Glutamatergic neuron (in vitro differentiated cells): Measurements from ENCODE around the gene RALGPS2. TPM values are rescaled to one million over a fixed set of nuclear protein-coding genes. Genes with fewer than 3 reads are reported as not detected.

ENCODE experiments used
- DNase-seq: peaks from one replicate; pipeline ENCODE4 v3.0.0; 2022
- H3K27ac Mint-ChIP-seq: one replicate; pipeline ENCODE4 v1.8.0; 2020; ENCODE audit warnings: mild to moderate bottlenecking, mixed read lengths, inconsistent platforms; ENCODE audit not compliant: unreplicated experiment
- H3K27me3 Mint-ChIP-seq: one replicate; pipeline ENCODE4 v1.8.0; 2020; ENCODE audit warnings: mild to moderate bottlenecking, moderate library complexity, mixed read lengths, inconsistent platforms; ENCODE audit not compliant: unreplicated experiment
- H3K36me3 Mint-ChIP-seq: one replicate; pipeline ENCODE4 v1.8.0; 2020; ENCODE audit warnings: mild to moderate bottlenecking, mixed read lengths, inconsistent platforms; ENCODE audit not compliant: unreplicated experiment
- H3K4me1 Mint-ChIP-seq: one replicate; pipeline ENCODE4 v1.8.0; 2020; ENCODE audit warnings: mild to moderate bottlenecking, low read depth, mixed read lengths, inconsistent platforms; ENCODE audit not compliant: unreplicated experiment
- H3K4me3 Mint-ChIP-seq: one replicate; pipeline ENCODE4 v1.8.0; 2020; ENCODE audit warnings: mild to moderate bottlenecking, mixed read lengths, inconsistent platforms; ENCODE audit not compliant: unreplicated experiment
- H3K9me3 Mint-ChIP-seq: one replicate; pipeline ENCODE4 v1.8.0; 2020; ENCODE audit warnings: mild to moderate bottlenecking, moderate library complexity, mixed read lengths, inconsistent platforms; ENCODE audit not compliant: unreplicated experiment
- total RNA-seq: library from RNA; stranded (reverse); fragmentation: NEBNext Ultra II Directional; extraction: Animal tissue kit (Norgen Biotek cat#: 25700); gene quantifications from one replicate; pipeline ENCODE4 v1.2.1, GENCODE V29; 2021; ENCODE audit not compliant: unreplicated experiment
- TF ChIP-seq, protein P1 (sequence below): fragments of 200-600 bp; sonication (generic); IDR thresholded peaks from one replicate; pipeline ENCODE4 v1.5.0; 2021; ENCODE audit not compliant: partially characterized antibody, unreplicated experiment

Gene RALGPS2
- total RNA-seq, 1 donor from 2014 or later = 17.9 TPM

DNA sequence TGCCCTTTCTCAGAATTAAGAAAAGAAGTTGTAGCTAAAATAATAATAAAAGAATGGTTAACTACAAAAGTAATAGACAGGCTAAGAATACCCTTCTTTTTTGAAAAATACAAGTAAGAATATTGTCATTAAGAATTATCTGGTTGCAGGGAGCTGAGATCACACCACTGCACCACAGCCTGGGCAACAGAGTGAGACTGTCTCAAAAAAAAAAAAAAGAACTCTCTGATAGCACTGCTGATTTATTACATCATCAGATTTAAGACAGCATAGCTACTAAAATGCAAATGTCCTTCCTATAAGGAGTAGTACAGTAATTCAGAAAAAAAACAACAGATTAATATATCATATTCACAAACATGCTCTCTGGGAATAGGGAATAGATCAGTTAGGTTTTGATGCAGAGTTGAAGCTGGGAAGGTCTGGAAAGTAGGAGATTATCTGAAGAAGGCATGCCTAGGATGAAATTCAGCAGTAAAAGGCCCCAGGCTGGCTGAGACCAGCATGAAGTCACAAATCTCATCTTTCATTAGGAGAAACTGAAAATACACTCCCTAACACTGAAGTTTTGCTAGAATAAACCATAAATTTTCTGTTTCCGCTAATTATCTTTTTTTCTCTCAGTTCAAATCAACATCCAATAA is 176.6 kb downstream of the RALGPS2 start:
- no peaks in the 10 kb centered on the region for H3K4me1 Mint-ChIP-seq
- no peaks in the 10 kb centered on the region for H3K9me3 Mint-ChIP-seq
- no peak overlapping the region for H3K27ac Mint-ChIP-seq
- no peak for DNase-seq
- peaks cover 2% of the 10 kb centered on the region for H3K27me3 Mint-ChIP-seq
- no peaks in the 10 kb centered on the region for H3K36me3 Mint-ChIP-seq
- H3K4me3 Mint-ChIP-seq = no peak overlapping the region
- TF ChIP-seq, protein P1, sequence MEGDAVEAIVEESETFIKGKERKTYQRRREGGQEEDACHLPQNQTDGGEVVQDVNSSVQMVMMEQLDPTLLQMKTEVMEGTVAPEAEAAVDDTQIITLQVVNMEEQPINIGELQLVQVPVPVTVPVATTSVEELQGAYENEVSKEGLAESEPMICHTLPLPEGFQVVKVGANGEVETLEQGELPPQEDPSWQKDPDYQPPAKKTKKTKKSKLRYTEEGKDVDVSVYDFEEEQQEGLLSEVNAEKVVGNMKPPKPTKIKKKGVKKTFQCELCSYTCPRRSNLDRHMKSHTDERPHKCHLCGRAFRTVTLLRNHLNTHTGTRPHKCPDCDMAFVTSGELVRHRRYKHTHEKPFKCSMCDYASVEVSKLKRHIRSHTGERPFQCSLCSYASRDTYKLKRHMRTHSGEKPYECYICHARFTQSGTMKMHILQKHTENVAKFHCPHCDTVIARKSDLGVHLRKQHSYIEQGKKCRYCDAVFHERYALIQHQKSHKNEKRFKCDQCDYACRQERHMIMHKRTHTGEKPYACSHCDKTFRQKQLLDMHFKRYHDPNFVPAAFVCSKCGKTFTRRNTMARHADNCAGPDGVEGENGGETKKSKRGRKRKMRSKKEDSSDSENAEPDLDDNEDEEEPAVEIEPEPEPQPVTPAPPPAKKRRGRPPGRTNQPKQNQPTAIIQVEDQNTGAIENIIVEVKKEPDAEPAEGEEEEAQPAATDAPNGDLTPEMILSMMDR = no peak

DNA sequence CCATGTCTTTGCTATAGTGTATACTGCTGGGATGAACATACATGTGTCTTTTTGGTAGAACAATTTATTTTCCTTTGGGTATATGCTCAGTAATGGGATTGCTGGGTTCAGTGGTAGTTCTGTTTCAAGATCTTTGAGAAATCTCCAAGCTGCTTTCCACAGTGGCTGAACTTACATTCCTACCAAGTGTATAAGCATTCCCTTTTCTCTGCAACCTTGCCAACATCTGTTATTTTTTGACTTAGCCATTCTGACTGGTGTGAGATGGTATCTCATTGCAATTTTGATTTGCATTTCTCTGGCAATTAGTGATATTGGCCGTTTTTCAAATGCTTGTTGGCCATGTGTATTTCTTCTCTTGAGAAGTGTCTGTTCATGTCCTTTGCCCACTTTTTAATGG is 183.3 kb downstream of the RALGPS2 start:
- Mint-ChIP-seq H3K9me3 (no peaks in the 10 kb centered on the region), H3K4me1 (no peaks in the 10 kb centered on the region), H3K36me3 (peaks cover 3% of the 10 kb centered on the region), H3K27ac (no peak overlapping the region), H3K27me3 (peaks cover 2% of the 10 kb centered on the region), H3K4me3 (no peak overlapping the region)
- DNase-seq = no peak
- TF ChIP-seq, protein P1 = no peak

DNA sequence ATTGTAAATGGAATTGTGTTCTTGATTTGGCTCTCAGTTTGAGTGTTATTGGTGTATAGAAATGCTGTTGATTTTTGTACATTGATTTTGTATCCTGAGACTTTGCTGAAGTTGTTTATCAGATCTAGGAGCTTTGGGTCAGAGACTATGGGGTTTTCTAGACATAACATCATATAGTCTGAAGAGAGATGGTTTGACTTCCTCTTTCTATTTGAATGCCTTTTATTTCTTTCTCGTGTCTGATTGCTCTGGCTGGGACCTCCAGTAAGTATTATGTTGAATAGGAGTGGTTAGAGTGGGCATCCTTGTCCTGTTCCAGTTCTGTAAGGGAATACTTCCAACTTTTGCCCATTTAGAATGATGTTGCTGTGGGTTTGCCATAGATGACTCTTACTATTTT is 185.0 kb downstream of the RALGPS2 start:
- TF ChIP-seq, protein P1 = no peak
- no peak for DNase-seq
- Mint-ChIP-seq H3K4me1 (no peaks in the 10 kb centered on the region), H3K4me3 (no peak overlapping the region), H3K27me3 (no peaks in the 10 kb centered on the region), H3K36me3 (peaks cover 3% of the 10 kb centered on the region), H3K9me3 (no peaks in the 10 kb centered on the region), H3K27ac (no peak overlapping the region)

DNA sequence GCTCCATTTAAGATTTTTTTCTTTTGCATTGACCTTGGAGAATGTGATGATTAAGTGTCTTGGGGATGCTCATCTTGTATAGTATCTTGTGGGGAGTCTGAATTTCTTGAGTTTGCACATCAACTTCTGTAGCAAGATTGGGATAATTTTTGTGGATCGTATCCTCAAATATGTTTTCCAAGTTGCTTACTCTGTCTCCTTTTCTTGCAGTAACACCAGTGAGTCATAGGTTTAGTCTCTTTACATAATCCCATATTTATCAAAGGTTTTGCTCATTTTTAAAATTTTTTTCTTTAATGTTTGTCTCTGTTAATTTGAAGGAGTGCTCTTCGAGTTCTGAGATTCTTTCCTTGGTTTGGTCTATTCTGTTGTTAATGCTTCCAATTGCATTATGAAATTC is 187.6 kb downstream of the RALGPS2 start:
- TF ChIP-seq, protein P1 = no peak
- H3K4me3 Mint-ChIP-seq = no peak overlapping the region
- no peak for DNase-seq
- H3K9me3 Mint-ChIP-seq = no peaks in the 10 kb centered on the region
- H3K27ac Mint-ChIP-seq = no peak overlapping the region
- H3K27me3 Mint-ChIP-seq = no peaks in the 10 kb centered on the region
- H3K36me3 Mint-ChIP-seq = peaks cover 3% of the 10 kb centered on the region
- no peaks in the 10 kb centered on the region for H3K4me1 Mint-ChIP-seq

DNA sequence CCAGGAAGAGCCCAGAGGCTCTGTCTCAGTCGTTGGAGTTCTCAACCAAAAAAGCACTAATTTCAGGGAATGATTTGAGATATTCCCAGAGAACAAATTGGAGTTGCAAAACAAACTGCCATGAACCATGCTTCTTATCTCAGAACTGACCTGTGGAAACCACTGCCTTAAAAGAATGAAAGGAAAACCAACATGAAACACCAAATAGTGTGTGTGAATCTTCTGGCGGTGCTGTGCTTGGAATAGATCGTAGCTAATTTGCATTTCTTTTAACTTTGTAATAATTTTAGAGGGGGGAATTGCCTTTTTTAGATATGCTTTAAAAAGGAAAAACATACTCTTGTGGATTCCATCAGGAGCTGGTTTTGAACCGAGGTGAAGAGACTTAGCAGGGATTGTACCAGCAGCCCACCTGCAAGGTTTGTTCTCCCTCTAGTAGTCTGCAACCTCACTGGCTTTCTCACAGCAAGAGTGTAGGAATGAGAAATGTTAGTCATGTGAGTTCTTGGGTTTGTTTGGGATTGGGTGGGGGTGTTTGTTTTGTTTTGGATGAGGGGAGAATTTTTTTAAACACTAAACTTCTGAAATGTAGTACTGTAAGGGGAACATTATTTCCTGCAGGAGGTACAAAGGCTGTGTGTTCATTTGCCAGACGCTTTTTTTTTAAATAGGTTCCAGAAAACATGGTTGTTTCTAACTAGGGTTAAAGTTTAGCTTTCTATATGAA is 191.6 kb downstream of the RALGPS2 start:
- TF ChIP-seq, protein P1 = no peak
- DNase-seq = no peak
- Mint-ChIP-seq H3K27ac (no peak overlapping the region), H3K4me1 (no peaks in the 10 kb centered on the region), H3K4me3 (no peak overlapping the region), H3K9me3 (no peaks in the 10 kb centered on the region), H3K36me3 (peaks cover 3% of the 10 kb centered on the region), H3K27me3 (no peaks in the 10 kb centered on the region)
